Fibroblast of peridontal ligament (primary cell): ENCODE measurements around the gene DNMBP.

Experiments
- DNase-seq: peaks from one replicate; pipeline ENCODE4 v3.0.0-alpha.2; 2010; ENCODE audit errors: extremely low read depth

Gene DNMBP

GRCh38 chr10:100009793-100010676 is at the start of gene DNMBP:
DNMBP (minus strand) TSS chr10:100009947; CDS start chr10:99972124, 37,823 bp downstream.
- DNase-seq: peak; percentile 63

GRCh38 chr10:100057948-100058347 is 48.2 kb upstream of the DNMBP start:
- DNase-seq: no peak

GRCh38 chr10:100053686-100054460 is 44.1 kb upstream of the DNMBP start:
- DNase-seq: no peak

GRCh38 chr10:100046021-100046486 is 36.3 kb upstream of the DNMBP start:
- DNase-seq: peak; percentile 90

GRCh38 chr10:100045592-100045991 is 35.8 kb upstream of the DNMBP start:
- DNase-seq: no peak

- peak; percentile 32 for DNase-seq
Measured at GRCh38 chr10:100043796-100044195, 34.0 kb upstream of the DNMBP start.

- DNase-seq: no peak
Measured at GRCh38 chr10:100043344-100043743, 33.6 kb upstream of the DNMBP start.

- peak; percentile 48 for DNase-seq
Measured at GRCh38 chr10:100041306-100042002, 31.7 kb upstream of the DNMBP start.

GRCh38 chr10:100038561-100039071 is 28.9 kb upstream of the DNMBP start:
- no peak for DNase-seq

- no peak for DNase-seq
Measured at GRCh38 chr10:100037758-100038315, 28.1 kb upstream of the DNMBP start.

- no peak for DNase-seq
Measured at GRCh38 chr10:100036850-100037249, 27.1 kb upstream of the DNMBP start.

GRCh38 chr10:100033766-100034418 is 24.1 kb upstream of the DNMBP start:
- DNase-seq: no peak

- DNase-seq: no peak
Measured at GRCh38 chr10:100027416-100027815, 17.7 kb upstream of the DNMBP start.

- peak; percentile 86 for DNase-seq
Measured at GRCh38 chr10:100025576-100025975, 15.8 kb upstream of the DNMBP start.

- no peak for DNase-seq
Measured at GRCh38 chr10:100024748-100025147, 15.0 kb upstream of the DNMBP start.

GRCh38 chr10:100022403-100022802 is 12.7 kb upstream of the DNMBP start:
- peak; percentile 76 for DNase-seq

GRCh38 chr10:100021322-100021721 is 11.6 kb upstream of the DNMBP start:
- DNase-seq: no peak

GRCh38 chr10:100020886-100021253 is 11.1 kb upstream of the DNMBP start:
- no peak for DNase-seq

GRCh38 chr10:100020142-100020885 is 10.6 kb upstream of the DNMBP start:
- DNase-seq: no peak

- DNase-seq: no peak
Measured at GRCh38 chr10:100019787-100020141, 10.0 kb upstream of the DNMBP start.
